CD14-positive monocyte (primary cell): ENCODE results near the gene EEF2KMT. TPM values are rescaled to one million over a fixed set of nuclear protein-coding genes. Genes with fewer than 3 reads are reported as not detected.

Source experiments
- DNase-seq, 3 donors: peaks; one replicate each; pipeline ENCODE4 v3.0.0-alpha.2; 2011 to 2022
- H2AFZ ChIP-seq: 2 replicates; pipeline ENCODE4 v1.6.0; 2012; ENCODE audit warnings: mild to moderate bottlenecking, low read depth, low read length, inconsistent platforms; ENCODE audit not compliant: insufficient read depth, poor library complexity, severe bottlenecking
- H3K27ac ChIP-seq, 2 donors: 1 replicate in 1 of 2; 2 replicates in 1 of 2; pipeline ENCODE4 v1.5.1; 2012 to 2013; ENCODE audit warnings: low read length in 2 of 2, control low read depth in 1 of 2, inconsistent platforms in 1 of 2, low read depth in 1 of 2, mild to moderate bottlenecking in 1 of 2
- H3K27me3 ChIP-seq, 2 donors: one replicate each; pipeline versions ENCODE4 v1.6.0 to v1.6.1; 2011 to 2013; ENCODE audit warnings: low read length in 2 of 2; ENCODE audit not compliant: control insufficient read depth in 2 of 2, insufficient read depth in 2 of 2
- H3K36me3 ChIP-seq, 2 donors: replicated peaks in 1 of 2; 1 replicate in 1 of 2; 2 replicates in 1 of 2; pipeline versions ENCODE4 v1.5.1 to v1.6.1; 2012 to 2013; ENCODE audit warnings: low read length in 2 of 2, control low read depth in 1 of 2, inconsistent platforms in 1 of 2, mild to moderate bottlenecking in 1 of 2; ENCODE audit not compliant: insufficient read depth in 2 of 2, control insufficient read depth in 1 of 2
- H3K4me1 ChIP-seq, 2 donors: 1 replicate in 1 of 2; 2 replicates in 1 of 2; pipeline versions ENCODE4 v1.5.1 to v1.6.1; 2012 to 2013; ENCODE audit warnings: low read length in 2 of 2, control low read depth in 1 of 2, inconsistent platforms in 1 of 2, mild to moderate bottlenecking in 1 of 2, moderate library complexity in 1 of 2; ENCODE audit not compliant: insufficient read depth in 2 of 2, control insufficient read depth in 1 of 2
- H3K4me2 ChIP-seq: replicated peaks from 2 replicates; pipeline ENCODE3; 2012; ENCODE audit warnings: low read length, moderate library complexity, mild to moderate bottlenecking; ENCODE audit not compliant: poor library complexity, severe bottlenecking; ENCODE audit errors: extremely low read depth
- H3K4me3 ChIP-seq, 3 experiments: fragments of 200-600 bp in 1 of 3; sonication (generic) in 1 of 3; replicated peaks in 1 of 3; 1 replicate in 2 of 3; 2 replicates in 1 of 3; pipeline ENCODE4 v1.5.1; 2011 to 2013; ENCODE audit warnings: low read length in 3 of 3, mild to moderate bottlenecking in 3 of 3, control low read depth in 2 of 3, low read depth in 2 of 3, inconsistent platforms in 1 of 3, moderate library complexity in 1 of 3
- H3K79me2 ChIP-seq: 2 replicates; pipeline ENCODE4 v1.6.0; 2012; ENCODE audit warnings: mild to moderate bottlenecking, control low read depth, inconsistent platforms, low read length, moderate library complexity; ENCODE audit not compliant: insufficient read depth
- H3K9ac ChIP-seq: 2 replicates; pipeline ENCODE4 v1.6.0; 2017; ENCODE audit warnings: low read length, mild to moderate bottlenecking; ENCODE audit not compliant: insufficient read depth, poor library complexity, severe bottlenecking
- H3K9me3 ChIP-seq, 2 donors: replicated peaks in 1 of 2; 1 replicate in 1 of 2; 2 replicates in 1 of 2; pipeline versions ENCODE4 v1.5.1 to v1.6.1; 2012 to 2013; ENCODE audit warnings: low read length in 2 of 2, control low read depth in 1 of 2; ENCODE audit not compliant: control insufficient read depth in 1 of 2, insufficient read depth in 1 of 2
- H4K20me1 ChIP-seq: 2 replicates; pipeline ENCODE4 v1.6.0; 2012; ENCODE audit warnings: mild to moderate bottlenecking, low read length, control low read depth, moderate library complexity; ENCODE audit not compliant: insufficient read depth
- H3K27ac Mint-ChIP-seq, 7 donors: one replicate each; pipeline ENCODE4 v1.8.0; 2020; ENCODE audit warnings: mild to moderate bottlenecking in 7 of 7, mixed read lengths in 7 of 7, moderate library complexity in 6 of 7, inconsistent platforms in 2 of 7
- H3K27me3 Mint-ChIP-seq, 3 donors: one replicate each; pipeline ENCODE4 v1.8.0; 2021 to 2022; ENCODE audit warnings: low read depth in 3 of 3, mild to moderate bottlenecking in 3 of 3, mixed read lengths in 3 of 3, moderate library complexity in 3 of 3, inconsistent platforms in 1 of 3
- H3K36me3 Mint-ChIP-seq, 2 donors: one replicate each; pipeline ENCODE4 v1.8.0; 2020; ENCODE audit warnings: mixed read lengths in 2 of 2, inconsistent platforms in 1 of 2, mild to moderate bottlenecking in 1 of 2
- H3K4me1 Mint-ChIP-seq: one replicate; pipeline ENCODE4 v1.8.0; 2020; ENCODE audit warnings: mild to moderate bottlenecking, mixed read lengths
- H3K4me3 Mint-ChIP-seq, 2 donors: one replicate each; pipeline ENCODE4 v1.8.0; 2020; ENCODE audit warnings: mild to moderate bottlenecking in 2 of 2, mixed read lengths in 2 of 2, moderate library complexity in 1 of 2
- H3K9me3 Mint-ChIP-seq, 7 donors: one replicate each; pipeline ENCODE4 v1.8.0; 2020 to 2022; ENCODE audit warnings: mixed read lengths in 7 of 7, mild to moderate bottlenecking in 6 of 7, moderate library complexity in 6 of 7, inconsistent platforms in 2 of 7
- CTCF ChIP-seq: fragments of 200-600 bp; IDR thresholded peaks from one replicate; pipeline ENCODE4 v1.8.0; 2022; ENCODE audit warnings: antibody characterized with exemption, mild to moderate bottlenecking
- WGBS: methylation state at CpG from one replicate; pipeline ENCODE4 v1.1.5; 2013; ENCODE audit warnings: missing lambda C conversion rate; ENCODE audit not compliant: insufficient coverage; 5-methylcytosine and 5-hydroxymethylcytosine counted together
- intact Hi-C, 2 donors: fragments of 100-400 bp; cut with micrococcal nuclease; formaldehyde crosslinking; loops; one replicate each; pipeline versions ENCODE4 v1.15.0 to v1.15.1; 2023
- polyA plus RNA-seq, 3 donors: library from polyadenylated mRNA; depleted of rRNA in 1 of 3; unstranded in 2 of 3; stranded (reverse) in 1 of 3; fragments of 300-500 nt in 2 of 3; fragments of >200 nt in 1 of 3; fragmentation: Illumina TruSeq in 2 of 3; gene quantifications; 1 replicate in 2 of 3; 2 replicates in 1 of 3; pipeline ENCODE4 v1.2.3, GENCODE V29; 2012 to 2021

Gene EEF2KMT
- polyA plus RNA-seq, 3 donors, result 4.6 to 6.8 (median 5.5) TPM

GRCh38 chr16:5056352-5056751 is 41.2 kb downstream of the EEF2KMT start:
- H3K27ac ChIP-seq, result no peak overlapping the region
- TF ChIP-seq CTCF, result peak; percentile 61
- Mint-ChIP-seq H3K36me3 (no peaks in the 10 kb centered on the region), H3K27ac (no peak overlapping the region), H3K4me3 (no peak overlapping the region), H3K27me3 (peaks cover 6 to 10% (median 7%) of the 10 kb centered on the region in 3 donors), H3K9me3 (peaks cover 0 to 4% (median 0%) of the 10 kb centered on the region in 7 donors), H3K4me1 (peaks cover 10% of the 10 kb centered on the region)
- no peaks in the 10 kb centered on the region for H4K20me1 ChIP-seq
- H3K4me3 ChIP-seq, result no peak overlapping the region
- intact Hi-C loops, result no loop called here
- no peaks in the 10 kb centered on the region for H3K79me2 ChIP-seq
- no peak overlapping the region for H3K9ac ChIP-seq
- H3K4me1 ChIP-seq, result peaks cover 7 to 8% of the 10 kb centered on the region in 2 donors
- no peaks in the 10 kb centered on the region for H3K36me3 ChIP-seq
- WGBS, result 4% methylated on average over 10 of the region's 11 CpGs
- H2AFZ ChIP-seq, result peak overlapping the region; percentile 59
- H3K4me2 ChIP-seq, result no peak overlapping the region
- H3K9me3 ChIP-seq, result no peaks in the 10 kb centered on the region
- no peaks in the 10 kb centered on the region for H3K27me3 ChIP-seq
- peak; percentile 26 to 54 (median 37) for DNase-seq

GRCh38 chr16:5054876-5055865 is 42.4 kb downstream of the EEF2KMT start:
- Histone ChIP-seq H3K4me3 (no peak overlapping the region), H3K4me2 (no peak overlapping the region), H3K27me3 (no peaks in the 10 kb centered on the region), H3K79me2 (no peaks in the 10 kb centered on the region), H3K9ac (no peak overlapping the region), H3K36me3 (no peaks in the 10 kb centered on the region), H4K20me1 (no peaks in the 10 kb centered on the region), H2AFZ (no peak overlapping the region), H3K27ac (no peak overlapping the region), H3K4me1 (peaks cover 7 to 8% of the 10 kb centered on the region in 2 donors), H3K9me3 (no peaks in the 10 kb centered on the region)
- Mint-ChIP-seq H3K9me3 (peaks cover 0 to 10% (median 4%) of the 10 kb centered on the region in 7 donors), H3K4me3 (no peak overlapping the region), H3K27ac (peak overlapping the region in 1 of 7 donors; percentile 1), H3K27me3 (peaks cover 6 to 12% (median 10%) of the 10 kb centered on the region in 3 donors), H3K4me1 (peaks cover 10% of the 10 kb centered on the region), H3K36me3 (no peaks in the 10 kb centered on the region)
- intact Hi-C loops, result no loop called here
- 94% methylated on average over 9 of the region's 16 CpGs for WGBS
- no peak for DNase-seq
- no peak for TF ChIP-seq CTCF
